HG03139 (cell line): ENCODE results near the gene PORCN.
"Not testable (repeated sequence)": the region's sequence is repeated elsewhere in the genome, so short reads cannot be mapped to it uniquely, and the experiment has no call there.

ENCODE experiments used
- ATAC-seq: cut with Tn5 transposase; IDR thresholded peaks from one replicate; pipeline ENCODE4 v1.9.1; 2021; ENCODE audit not compliant: unreplicated experiment

The PORCN gene

DNA sequence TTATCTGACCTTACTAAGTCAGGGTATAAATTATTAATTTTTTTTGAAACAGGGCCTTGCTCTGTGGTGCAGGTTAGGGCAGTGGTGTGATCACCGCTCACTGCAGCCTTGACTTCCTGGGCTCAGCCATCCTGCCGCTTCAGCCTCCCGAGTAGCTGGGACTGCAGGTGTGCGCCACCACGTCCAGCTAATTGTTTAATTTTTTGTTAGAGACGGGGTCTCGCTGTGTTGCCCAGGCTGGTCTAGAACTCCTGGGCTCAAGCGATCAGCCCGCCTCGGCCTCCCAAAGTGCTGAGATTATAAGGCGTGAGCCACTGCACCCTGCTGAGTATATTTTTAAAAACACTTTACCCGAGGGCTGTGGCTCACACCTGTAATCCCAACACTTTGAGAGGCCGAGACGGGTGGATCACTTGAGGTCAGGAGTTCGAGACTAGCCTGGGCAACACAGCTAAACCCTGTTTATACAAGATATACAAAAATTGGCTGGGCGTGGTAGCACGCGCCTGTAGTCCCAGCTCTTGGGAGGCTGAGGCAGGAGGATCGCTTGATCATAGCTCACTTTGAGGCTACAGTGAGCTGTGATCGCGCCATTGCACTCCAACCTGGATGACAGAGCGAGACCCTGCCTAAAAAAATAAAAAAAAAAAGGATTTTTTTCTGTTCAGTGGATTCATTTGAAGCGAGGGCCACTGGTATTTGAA, 30.0 kb downstream of the PORCN start:
- no peak for ATAC-seq

DNA sequence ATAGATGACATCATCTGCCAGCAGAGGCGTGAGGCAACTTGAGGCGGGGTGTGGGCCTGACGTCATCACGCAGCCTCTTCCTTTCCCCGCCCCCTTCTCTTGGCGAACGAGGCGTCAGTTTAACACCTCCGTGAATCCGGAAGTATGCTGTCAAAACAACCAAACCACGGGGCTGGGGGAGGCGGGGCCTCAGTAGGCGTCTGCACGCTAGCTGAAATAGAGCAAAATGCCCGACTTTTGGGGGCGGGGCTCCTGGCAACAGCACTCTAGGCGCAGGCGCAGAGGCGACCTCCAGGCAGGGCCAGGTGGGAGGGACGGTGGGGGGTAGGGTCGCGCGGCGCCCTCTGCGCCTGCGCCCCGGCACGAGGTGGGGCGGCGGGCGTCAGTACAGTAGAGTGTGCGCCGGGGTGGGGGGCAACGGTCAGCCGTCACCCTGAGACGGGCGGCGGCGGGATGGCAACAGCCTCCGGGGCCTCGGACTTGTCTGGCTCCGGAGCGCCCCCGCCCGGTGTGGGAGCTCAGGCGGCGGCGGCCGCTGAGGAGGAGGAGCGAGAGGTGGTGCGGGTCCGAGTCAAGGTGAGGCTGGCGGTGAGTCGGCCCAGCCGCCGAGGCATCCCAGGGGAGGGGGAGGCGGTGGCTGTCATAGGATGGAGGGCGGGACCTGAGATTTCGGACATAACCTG, 30.7 kb downstream of the PORCN start, which contains the start of gene TBC1D25:
TSS of gene TBC1D25 (plus strand) at position 370 of the 683 bp plus-strand sequence. CDS start at position 454, 84 bp downstream.
- peak; percentile 73 for ATAC-seq

GRCh38 chrX:48540028-48540375, 31.2 kb downstream of the PORCN start:
- peak; percentile 35 for ATAC-seq

DNA sequence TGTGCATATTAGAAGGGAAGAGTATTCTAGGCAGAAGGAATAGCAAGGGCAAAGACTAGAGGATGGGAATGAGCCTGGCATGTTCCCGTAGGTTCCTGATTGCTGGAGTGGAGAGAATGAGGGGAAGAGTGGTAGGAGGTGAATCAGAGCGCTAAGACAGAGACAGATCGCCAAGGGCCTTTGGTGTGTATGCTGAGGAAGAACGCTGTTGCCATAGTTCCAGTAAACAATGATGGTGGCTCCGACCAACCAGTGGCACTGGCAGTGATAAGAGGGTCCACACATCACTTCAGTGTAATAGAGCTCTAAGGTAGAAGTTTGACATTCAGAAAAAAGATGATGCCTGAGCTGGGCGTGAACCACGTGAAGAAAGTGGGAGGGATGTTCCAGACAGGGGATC, 31.7 kb downstream of the PORCN start:
- ATAC-seq, result no peak

DNA sequence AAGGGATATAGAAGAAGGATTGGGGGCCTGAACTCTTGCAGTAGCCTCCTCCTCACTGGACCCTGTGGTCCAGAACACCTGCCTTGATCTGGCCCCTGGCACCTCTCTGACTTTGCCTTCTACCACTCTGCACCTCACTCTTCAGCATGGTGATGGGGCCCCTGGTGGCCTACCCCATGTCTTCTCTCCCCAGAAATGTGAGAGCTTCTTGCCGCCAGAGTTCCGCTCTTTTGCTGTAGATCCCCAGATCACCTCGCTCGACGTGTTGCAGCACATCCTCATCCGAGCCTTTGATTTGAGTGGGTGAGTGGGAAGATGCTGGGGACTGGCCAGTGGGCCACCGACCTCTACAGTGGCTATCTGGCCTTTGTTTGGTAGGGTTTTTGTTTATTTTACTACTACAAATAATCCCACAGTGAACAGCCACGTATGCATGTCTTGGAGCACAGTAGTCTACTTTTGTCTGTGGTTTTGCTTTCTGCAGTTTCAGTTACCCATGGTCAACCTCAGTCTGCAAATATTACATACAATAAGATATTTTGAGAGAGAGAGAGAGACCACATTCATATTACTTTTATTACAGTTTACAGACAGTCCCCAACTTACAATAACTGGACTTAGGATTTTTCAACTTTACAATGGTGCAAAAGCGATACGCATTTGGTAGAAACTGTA, 32.5 kb downstream of the PORCN start:
- no peak for ATAC-seq

- ATAC-seq, result no peak
Measured at GRCh38 chrX:48548871-48549270, 40.1 kb downstream of the PORCN start.

GRCh38 chrX:48555731-48556325, 47.0 kb downstream of the PORCN start:
- not testable (repeated sequence) for ATAC-seq

DNA sequence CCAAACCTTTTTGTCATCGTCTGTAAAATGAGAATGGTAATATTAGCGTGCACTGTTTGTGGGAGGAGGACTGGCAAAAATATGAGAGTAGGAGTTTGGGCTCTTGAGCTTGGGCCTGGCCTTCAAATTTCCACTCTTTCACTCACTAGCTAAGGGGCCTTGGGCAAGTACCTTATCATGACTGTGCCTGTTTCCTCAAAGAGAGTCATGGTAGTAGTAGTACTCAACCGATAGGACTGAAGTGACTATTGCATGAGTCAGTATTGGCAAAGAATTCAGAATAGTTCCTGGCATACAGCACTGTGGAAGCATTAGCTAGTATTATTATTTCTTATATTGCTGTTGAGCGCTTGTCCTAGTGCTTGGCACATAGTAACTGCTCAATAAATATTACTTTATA, 49.5 kb downstream of the PORCN start:
- no peak for ATAC-seq

DNA sequence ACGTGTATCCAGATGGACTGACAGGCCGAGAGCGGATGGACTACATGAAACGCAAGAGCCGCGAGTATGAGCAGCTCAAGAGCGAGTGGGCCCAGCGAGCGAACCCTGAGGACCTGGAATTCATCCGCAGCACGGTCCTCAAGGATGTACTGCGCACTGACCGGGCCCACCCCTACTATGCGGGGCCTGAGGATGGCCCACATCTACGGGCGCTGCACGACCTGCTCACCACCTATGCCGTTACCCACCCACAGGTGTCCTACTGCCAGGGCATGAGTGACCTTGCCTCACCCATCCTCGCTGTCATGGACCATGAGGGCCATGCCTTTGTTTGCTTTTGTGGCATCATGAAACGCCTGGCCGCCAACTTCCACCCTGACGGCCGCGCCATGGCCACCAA, 50.8 kb downstream of the PORCN start:
- no peak for ATAC-seq

GRCh38 chrX:48560056-48560455, 51.3 kb downstream of the PORCN start:
- ATAC-seq, result no peak

DNA sequence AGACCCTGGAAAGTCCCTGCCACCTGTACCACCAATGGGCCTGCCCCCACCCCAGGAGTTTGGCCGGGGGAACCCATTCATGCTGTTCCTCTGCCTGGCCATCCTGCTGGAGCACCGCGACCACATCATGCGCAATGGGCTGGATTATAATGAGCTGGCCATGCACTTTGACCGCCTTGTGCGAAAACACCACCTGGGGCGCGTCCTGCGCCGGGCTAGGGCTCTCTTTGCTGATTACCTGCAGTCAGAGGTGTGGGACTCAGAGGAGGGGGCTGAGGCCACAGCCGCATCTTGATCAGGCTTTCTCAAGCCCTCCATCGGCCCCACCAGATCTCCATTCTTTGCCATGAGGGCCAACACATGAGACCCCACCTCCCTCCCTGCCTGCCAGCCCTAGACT, 51.9 kb downstream of the PORCN start:
- ATAC-seq, result no peak

- no peak for ATAC-seq
Measured at GRCh38 chrX:48569958-48570357, 61.2 kb downstream of the PORCN start.
